CD4-positive, alpha-beta T cell (primary cell): ENCODE results near the gene TULP4. TPM values are rescaled to one million over a fixed set of nuclear protein-coding genes. Genes with fewer than 3 reads are reported as not detected.

Experiments used
- ATAC-seq: fragments of 200-7000 bp; cut with Tn5 transposase; one replicate; pipeline ENCODE4 v1.10.0; 2022; ENCODE audit warnings: mild to moderate bottlenecking; ENCODE audit not compliant: poor library complexity
- CTCF ChIA-PET: fragments of 350-600 bp; sonication (Branson Sonifier 250); formaldehyde crosslinking; loops from one replicate; lab custom pipeline; 2021; ENCODE audit warnings: antibody characterized with exemption, inconsistent platforms; lab: Charles Lee
- POLR2A ChIA-PET: fragments of 350-600 bp; sonication (Branson Sonifier 250); formaldehyde crosslinking; loops from one replicate; lab custom pipeline; 2021; ENCODE audit warnings: antibody characterized with exemption, inconsistent platforms; lab: Charles Lee
- DNase-seq, 14 experiments: peaks; one replicate each; pipeline ENCODE4 v3.0.0-alpha.2; 2013 to 2020; ENCODE audit warnings: mixed read lengths in 2 of 14
- H3K27ac ChIP-seq, 2 donors: one replicate each; pipeline versions ENCODE4 v1.5.1 to v1.7.0; 2013; ENCODE audit warnings: low read length in 2 of 2, low read depth in 1 of 2, mild to moderate bottlenecking in 1 of 2
- H3K27me3 ChIP-seq, 2 experiments: 1 replicate in 1 of 2; 2 replicates in 1 of 2; pipeline versions ENCODE4 v1.6.1 to v1.7.0; 2013; ENCODE audit warnings: low read length in 2 of 2, control low read depth in 1 of 2, mild to moderate bottlenecking in 1 of 2, moderate library complexity in 1 of 2; ENCODE audit not compliant: insufficient read depth in 2 of 2, control insufficient read depth in 1 of 2
- H3K36me3 ChIP-seq: one replicate; pipeline ENCODE4 v1.6.1; 2013; ENCODE audit warnings: low read length, control low read depth; ENCODE audit not compliant: insufficient read depth
- H3K4me1 ChIP-seq: one replicate; pipeline ENCODE4 v1.6.1; 2013; ENCODE audit warnings: low read length, control low read depth; ENCODE audit not compliant: insufficient read depth
- H3K4me3 ChIP-seq: one replicate; pipeline ENCODE4 v1.5.1; 2013; ENCODE audit warnings: mild to moderate bottlenecking, low read length, moderate library complexity
- H3K9me3 ChIP-seq, 2 experiments: 1 replicate in 1 of 2; 2 replicates in 1 of 2; pipeline versions ENCODE4 v1.6.1 to v1.7.0; 2013; ENCODE audit warnings: low read length in 2 of 2, mild to moderate bottlenecking in 2 of 2, control low read depth in 1 of 2, moderate library complexity in 1 of 2; ENCODE audit not compliant: control insufficient read depth in 1 of 2, insufficient read depth in 1 of 2
- H3K27ac Mint-ChIP-seq: one replicate; pipeline ENCODE4 v1.8.0; 2020; ENCODE audit warnings: mixed read lengths
- H3K27me3 Mint-ChIP-seq: one replicate; pipeline ENCODE4 v1.8.0; 2021; ENCODE audit warnings: mixed read lengths
- H3K36me3 Mint-ChIP-seq: one replicate; pipeline ENCODE4 v1.8.0; 2021; ENCODE audit warnings: low read depth, mixed read lengths
- H3K4me1 Mint-ChIP-seq: one replicate; pipeline ENCODE4 v1.8.0; 2021; ENCODE audit warnings: low read depth, mixed read lengths
- H3K4me3 Mint-ChIP-seq: one replicate; pipeline ENCODE4 v1.8.0; 2020; ENCODE audit warnings: mild to moderate bottlenecking, mixed read lengths
- H3K9me3 Mint-ChIP-seq: one replicate; pipeline ENCODE4 v1.8.0; 2020; ENCODE audit warnings: mixed read lengths
- CTCF ChIP-seq: fragments of 200-600 bp; IDR thresholded peaks from one replicate; pipeline ENCODE4 v1.8.0; 2022; ENCODE audit warnings: antibody characterized with exemption, mild to moderate bottlenecking
- intact Hi-C, 2 experiments: fragments of 100-400 bp; cut with DNase I in 1 of 2; cut with micrococcal nuclease in 1 of 2; formaldehyde crosslinking; loops; one replicate each; pipeline versions ENCODE4 v1.15.1 to v1.9.0; 2023 to 2025; cut with DNase I, micrococcal nuclease
- total RNA-seq, 174 experiments: library from RNA in 2 of 174; stranded (reverse) in 2 of 174; gene quantifications; one replicate each; pipeline ENCODE4 v1.2.3 and lab custom pipeline; 2021 to 2026

Gene TULP4
- total RNA-seq, 2 experiments from 2014 or later = 66.1 to 68.2 TPM

- no peaks in the 10 kb centered on the region for H3K36me3 ChIP-seq
- ChIA-PET CTCF (interaction anchor here (1.3 kb wide), 1 partner anchor 11 kb away, joined by 4 read pairs; no protein-coding TSS in a partner anchor), POLR2A (interaction anchor here (0.6 kb wide), 1 partner anchor 22 kb away, joined by 3 read pairs; no protein-coding TSS in a partner anchor)
- intact Hi-C loops = no loop called here
- peaks cover 17% of the 10 kb centered on the region for H3K4me1 ChIP-seq
- Mint-ChIP-seq H3K4me1 (peaks cover 20% of the 10 kb centered on the region), H3K4me3 (no peak overlapping the region), H3K27me3 (no peaks in the 10 kb centered on the region), H3K9me3 (no peaks in the 10 kb centered on the region), H3K27ac (no peak overlapping the region), H3K36me3 (peaks cover 17% of the 10 kb centered on the region)
- TF ChIP-seq CTCF = no peak
- DNase-seq = no peak
- no peak for ATAC-seq
- H3K27ac ChIP-seq = no peak overlapping the region
- H3K27me3 ChIP-seq = no peaks in the 10 kb centered on the region
- H3K4me3 ChIP-seq = no peak overlapping the region
- no peaks in the 10 kb centered on the region for H3K9me3 ChIP-seq
Observed at GRCh38 chr6:158266131-158266530, 46.1 kb upstream of the TULP4 start.

- DNase-seq (no peak), ATAC-seq (no peak)
- Histone ChIP-seq H3K9me3 (no peaks in the 10 kb centered on the region), H3K4me3 (no peak overlapping the region), H3K4me1 (peaks cover 16% of the 10 kb centered on the region), H3K27me3 (no peaks in the 10 kb centered on the region), H3K27ac (no peak overlapping the region), H3K36me3 (no peaks in the 10 kb centered on the region)
- CTCF ChIA-PET = no interaction called here
- Mint-ChIP-seq H3K27ac (no peak overlapping the region), H3K36me3 (peaks cover 5% of the 10 kb centered on the region), H3K9me3 (no peaks in the 10 kb centered on the region), H3K4me1 (peaks cover 34% of the 10 kb centered on the region), H3K4me3 (no peak overlapping the region), H3K27me3 (no peaks in the 10 kb centered on the region)
- no peak for TF ChIP-seq CTCF
- intact Hi-C loops = no loop called here
- POLR2A ChIA-PET = interaction anchor here (0.7 kb wide), 1 partner anchor 316 kb away, joined by 4 read pairs; no protein-coding TSS in a partner anchor
Observed at GRCh38 chr6:158268361-158269147, 43.7 kb upstream of the TULP4 start.

- Histone ChIP-seq H3K36me3 (no peaks in the 10 kb centered on the region), H3K4me1 (peaks cover 16% of the 10 kb centered on the region), H3K4me3 (no peak overlapping the region), H3K27ac (no peak overlapping the region), H3K27me3 (no peaks in the 10 kb centered on the region), H3K9me3 (no peaks in the 10 kb centered on the region)
- POLR2A ChIA-PET = no interaction called here
- H3K27ac Mint-ChIP-seq = peak overlapping the region; percentile 74
- no peak overlapping the region for H3K4me3 Mint-ChIP-seq
- intact Hi-C loops = loop anchor here in 1 of 2 experiments (5.0 kb wide), 1 partner anchor 37 kb away; no protein-coding TSS in a partner anchor
- H3K36me3 Mint-ChIP-seq = peaks cover 3% of the 10 kb centered on the region
- no peak for ATAC-seq
- DNase-seq = no peak
- no peaks in the 10 kb centered on the region for H3K27me3 Mint-ChIP-seq
- CTCF ChIA-PET = no interaction called here
- H3K4me1 Mint-ChIP-seq = peaks cover 34% of the 10 kb centered on the region
- H3K9me3 Mint-ChIP-seq = no peaks in the 10 kb centered on the region
- no peak for TF ChIP-seq CTCF
Observed at GRCh38 chr6:158269657-158270056, 42.6 kb upstream of the TULP4 start.
